PC-9 (cell line): Measurements from ENCODE around the gene NUP42. TPM values are rescaled to one million over a fixed set of nuclear protein-coding genes. Genes with fewer than 3 reads are reported as not detected.

ENCODE experiments used
- BruUV-seq: library from RNA; stranded (reverse); fragments of 400-500 nt; replicated peaks from 2 replicates; lab custom pipeline; 2021; lab: Mats Ljungman, UMichigan
- CTCF ChIA-PET: fragments of 300-600 bp; sonication (Branson Sonifier 250); formaldehyde crosslinking; loops from one replicate; lab custom pipeline; 2022; ENCODE audit warnings: antibody characterized with exemption; lab: Charles Lee
- POLR2A ChIA-PET: fragments of 300-600 bp; sonication (Branson Sonifier 250); formaldehyde crosslinking; loops from one replicate; lab custom pipeline; 2022; ENCODE audit warnings: antibody characterized with exemption; ENCODE audit not compliant: unreplicated experiment; lab: Charles Lee
- DNase-seq, 2 experiments: peaks; one replicate each; pipeline versions ENCODE4 v3.0.0 to v3.0.0-alpha.2; 2015 to 2022; ENCODE audit warnings: mixed read lengths in 1 of 2
- H2AFZ ChIP-seq: fragments of 200-600 bp; sonication (generic); 2 replicates; pipeline ENCODE4 v1.8.1; 2017; ENCODE audit warnings: antibody characterized with exemption
- H3F3A ChIP-seq: fragments of 200-600 bp; sonication (generic); 2 replicates; pipeline ENCODE4 v1.8.1; 2017; ENCODE audit warnings: antibody characterized with exemption, mild to moderate bottlenecking, low read depth; ENCODE audit not compliant: insufficient read depth
- H3K27ac ChIP-seq: fragments of 200-600 bp; sonication (generic); 2 replicates; pipeline ENCODE4 v1.6.1; 2016; ENCODE audit warnings: mixed run types
- H3K27me3 ChIP-seq: fragments of 200-600 bp; sonication (generic); 2 replicates; pipeline ENCODE4 v1.6.1; 2016; ENCODE audit warnings: low read depth, mixed run types; ENCODE audit not compliant: insufficient read depth
- H3K36me3 ChIP-seq: fragments of 200-600 bp; sonication (generic); 2 replicates; pipeline ENCODE4 v1.6.1; 2016; ENCODE audit warnings: low read depth, mixed run types
- H3K4me1 ChIP-seq: fragments of 200-600 bp; sonication (generic); replicated peaks from 2 replicates; pipeline ENCODE4 v1.6.1; 2016; ENCODE audit warnings: mixed run types; ENCODE audit not compliant: insufficient read depth
- H3K4me2 ChIP-seq: fragments of 200-600 bp; sonication (generic); 2 replicates; pipeline ENCODE4 v1.6.1; 2017; ENCODE audit warnings: mixed run types
- H3K4me3 ChIP-seq: fragments of 200-600 bp; sonication (generic); 2 replicates; pipeline ENCODE4 v1.6.1; 2016; ENCODE audit warnings: mixed run types
- H3K79me2 ChIP-seq: fragments of 200-600 bp; sonication (generic); 2 replicates; pipeline ENCODE4 v1.6.1; 2017; ENCODE audit warnings: low read depth, mixed run types
- H3K9me2 ChIP-seq: fragments of 200-600 bp; sonication (generic); 2 replicates; pipeline ENCODE4 v1.8.1; 2017; ENCODE audit warnings: mild to moderate bottlenecking; ENCODE audit not compliant: insufficient read depth
- H3K9me3 ChIP-seq: fragments of 200-600 bp; sonication (generic); 2 replicates; pipeline ENCODE4 v1.8.1; 2016; ENCODE audit warnings: low read depth; ENCODE audit not compliant: insufficient read depth
- H4K20me1 ChIP-seq: fragments of 200-600 bp; sonication (generic); 2 replicates; pipeline ENCODE4 v1.8.1; 2017; ENCODE audit not compliant: insufficient read depth
- CTCF ChIP-seq: fragments of 200-600 bp; sonication (generic); conservative IDR thresholded peaks from 2 replicates; pipeline ENCODE4 v1.6.1; 2017; ENCODE audit warnings: mixed run types, antibody characterized with exemption, mild to moderate bottlenecking, moderate library complexity
- EZH2 ChIP-seq: fragments of 200-600 bp; sonication (generic); IDR thresholded peaks from 2 replicates; pipeline ENCODE4 v1.8.0; 2017; ENCODE audit warnings: antibody characterized with exemption, low read depth
- intact Hi-C: fragments of 100-400 bp; cut with micrococcal nuclease; formaldehyde crosslinking; loops from one replicate; pipeline ENCODE4 v1.10.0; 2022; ENCODE audit not compliant: unreplicated experiment
- total RNA-seq: library from RNA; stranded (reverse); gene quantifications from 2 replicates; pipeline ENCODE4 v1.2.3, GENCODE V29; 2021

NUP42 gene
- total RNA-seq, 1 experiment from 2014 or later = 51.3 TPM

- Histone ChIP-seq H3K27ac (no peak overlapping the region), H3F3A (0 out of 2 replicates have a peak, but pooled peaks cover 6% of the 10 kb centered on the region), H3K9me3 (peaks cover 8% of the 10 kb centered on the region; the same call in 1 of the 2 replicates), H3K4me2 (no peak overlapping the region), H2AFZ (no peak overlapping the region), H3K4me1 (peaks cover 19% of the 10 kb centered on the region), H3K27me3 (0 out of 2 replicates have a peak, but pooled peaks cover 15% of the 10 kb centered on the region), H4K20me1 (no peaks in the 10 kb centered on the region), H3K79me2 (no peaks in the 10 kb centered on the region), H3K9me2 (no peaks in the 10 kb centered on the region), H3K36me3 (no peaks in the 10 kb centered on the region), H3K4me3 (no peak overlapping the region)
- intact Hi-C loops = no loop called here
- POLR2A ChIA-PET = no interaction called here
- no peak for TF ChIP-seq EZH2
- DNase-seq = no peak
- BruUV-seq = no TSS peak
- CTCF ChIA-PET = interaction anchor here (0.6 to 1.2 kb wide), 5 partner anchors 10 to 1409 kb away, joined by 3 to 14 read pairs (median 3); no protein-coding TSS in a partner anchor
These were observed 65.9 kb downstream of the NUP42 start for GRCh38 chr7:23247603-23248335.

- Histone ChIP-seq H3K9me3 (peaks cover 8% of the 10 kb centered on the region; the same call in 1 of the 2 replicates), H3K4me2 (no peak overlapping the region), H3K4me1 (peaks cover 19% of the 10 kb centered on the region), H4K20me1 (no peaks in the 10 kb centered on the region), H3K9me2 (no peaks in the 10 kb centered on the region), H3K36me3 (no peaks in the 10 kb centered on the region), H3K27ac (no peak overlapping the region), H3K27me3 (0 out of 2 replicates have a peak, but pooled peaks cover 15% of the 10 kb centered on the region), H2AFZ (no peak overlapping the region), H3K4me3 (no peak overlapping the region), H3K79me2 (no peaks in the 10 kb centered on the region), H3F3A (0 out of 2 replicates have a peak, but pooled peaks cover 6% of the 10 kb centered on the region)
- intact Hi-C loops = no loop called here
- no TSS peak for BruUV-seq
- no peak for TF ChIP-seq EZH2
- TF ChIP-seq CTCF = no peak
- CTCF ChIA-PET = no interaction called here
- POLR2A ChIA-PET = no interaction called here
- DNase-seq = no peak
These were observed 67.6 kb downstream of the NUP42 start for GRCh38 chr7:23249486-23249885.

Other genes starting within 250 kb of the NUP42 start
- 25.1 and 28.2 TPM in 2 replicates for gene HYCC1, start 167.9 kb upstream of the NUP42 start, total RNA-seq
- 46.3 and 61.0 TPM in 2 replicates for gene KLHL7, start 76.3 kb upstream of the NUP42 start, total RNA-seq
- gene GPNMB, start 64.7 kb downstream of the NUP42 start, total RNA-seq = 13.3 and 17.4 TPM in 2 replicates
- gene MALSU1, start 117.3 kb downstream of the NUP42 start, total RNA-seq = 105 and 133 TPM in 2 replicates